CD4-positive, alpha-beta T cell (primary cell): ENCODE data around the gene CBL. TPM values are rescaled to one million over a fixed set of nuclear protein-coding genes. Genes with fewer than 3 reads are reported as not detected.
A peak's percentile ranks its signal among the peaks of the same experiment; 100 is the strongest.

Experiments used
- ATAC-seq: fragments of 200-7000 bp; cut with Tn5 transposase; one replicate; pipeline ENCODE4 v1.10.0; 2022; ENCODE audit warnings: mild to moderate bottlenecking; ENCODE audit not compliant: poor library complexity
- CTCF ChIA-PET: fragments of 350-600 bp; sonication (Branson Sonifier 250); formaldehyde crosslinking; loops from one replicate; lab custom pipeline; 2021; ENCODE audit warnings: antibody characterized with exemption, inconsistent platforms; lab: Charles Lee
- POLR2A ChIA-PET: fragments of 350-600 bp; sonication (Branson Sonifier 250); formaldehyde crosslinking; loops from one replicate; lab custom pipeline; 2021; ENCODE audit warnings: antibody characterized with exemption, inconsistent platforms; lab: Charles Lee
- DNase-seq, 14 experiments: peaks; one replicate each; pipeline ENCODE4 v3.0.0-alpha.2; 2013 to 2020; ENCODE audit warnings: mixed read lengths in 2 of 14
- H3K27ac ChIP-seq, 2 donors: one replicate each; pipeline versions ENCODE4 v1.5.1 to v1.7.0; 2013; ENCODE audit warnings: low read length in 2 of 2, low read depth in 1 of 2, mild to moderate bottlenecking in 1 of 2
- H3K27me3 ChIP-seq, 2 experiments: 1 replicate in 1 of 2; 2 replicates in 1 of 2; pipeline versions ENCODE4 v1.6.1 to v1.7.0; 2013; ENCODE audit warnings: low read length in 2 of 2, control low read depth in 1 of 2, mild to moderate bottlenecking in 1 of 2, moderate library complexity in 1 of 2; ENCODE audit not compliant: insufficient read depth in 2 of 2, control insufficient read depth in 1 of 2
- H3K36me3 ChIP-seq: one replicate; pipeline ENCODE4 v1.6.1; 2013; ENCODE audit warnings: low read length, control low read depth; ENCODE audit not compliant: insufficient read depth
- H3K4me1 ChIP-seq: one replicate; pipeline ENCODE4 v1.6.1; 2013; ENCODE audit warnings: low read length, control low read depth; ENCODE audit not compliant: insufficient read depth
- H3K4me3 ChIP-seq: one replicate; pipeline ENCODE4 v1.5.1; 2013; ENCODE audit warnings: mild to moderate bottlenecking, low read length, moderate library complexity
- H3K9me3 ChIP-seq, 2 experiments: 1 replicate in 1 of 2; 2 replicates in 1 of 2; pipeline versions ENCODE4 v1.6.1 to v1.7.0; 2013; ENCODE audit warnings: low read length in 2 of 2, mild to moderate bottlenecking in 2 of 2, control low read depth in 1 of 2, moderate library complexity in 1 of 2; ENCODE audit not compliant: control insufficient read depth in 1 of 2, insufficient read depth in 1 of 2
- H3K27ac Mint-ChIP-seq: one replicate; pipeline ENCODE4 v1.8.0; 2020; ENCODE audit warnings: mixed read lengths
- H3K27me3 Mint-ChIP-seq: one replicate; pipeline ENCODE4 v1.8.0; 2021; ENCODE audit warnings: mixed read lengths
- H3K36me3 Mint-ChIP-seq: one replicate; pipeline ENCODE4 v1.8.0; 2021; ENCODE audit warnings: low read depth, mixed read lengths
- H3K4me1 Mint-ChIP-seq: one replicate; pipeline ENCODE4 v1.8.0; 2021; ENCODE audit warnings: low read depth, mixed read lengths
- H3K4me3 Mint-ChIP-seq: one replicate; pipeline ENCODE4 v1.8.0; 2020; ENCODE audit warnings: mild to moderate bottlenecking, mixed read lengths
- H3K9me3 Mint-ChIP-seq: one replicate; pipeline ENCODE4 v1.8.0; 2020; ENCODE audit warnings: mixed read lengths
- intact Hi-C, 2 experiments: fragments of 100-400 bp; cut with DNase I in 1 of 2; cut with micrococcal nuclease in 1 of 2; formaldehyde crosslinking; loops; one replicate each; pipeline versions ENCODE4 v1.15.1 to v1.9.0; 2023 to 2025; cut with DNase I, micrococcal nuclease
- total RNA-seq, 174 experiments: library from RNA in 2 of 174; stranded (reverse) in 2 of 174; gene quantifications; one replicate each; pipeline ENCODE4 v1.2.3 and lab custom pipeline; 2021 to 2026
- TF ChIP-seq, protein P1 (sequence below): fragments of 200-600 bp; IDR thresholded peaks from one replicate; pipeline ENCODE4 v1.8.0; 2022; ENCODE audit warnings: antibody characterized with exemption, mild to moderate bottlenecking

The CBL gene
- total RNA-seq, 2 experiments from 2014 or later = 19.5 to 20.8 TPM

DNA sequence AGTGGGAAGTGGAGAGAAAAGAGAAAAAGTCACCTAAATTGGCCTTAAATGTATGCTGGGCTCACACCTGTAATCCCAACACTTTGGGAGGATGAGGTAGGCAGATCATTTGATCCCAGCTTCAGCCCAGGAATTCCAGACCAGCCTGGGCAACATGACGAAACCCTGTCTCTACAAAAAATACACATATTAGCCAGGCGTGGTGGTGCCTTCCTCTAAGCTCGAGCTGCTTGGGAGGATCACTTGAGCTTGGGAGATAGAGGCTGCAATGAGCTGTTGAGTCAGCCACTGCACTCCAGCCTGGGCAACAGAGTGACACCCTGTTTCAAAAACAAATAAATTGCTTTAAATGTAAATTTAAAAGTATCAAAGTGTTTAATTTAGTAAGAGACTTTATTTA, 3.9 kb downstream of the CBL start:
- H3K4me3 ChIP-seq = no peak overlapping the region
- peak overlapping the region; percentile 46 for H3K4me3 Mint-ChIP-seq
- H3K9me3 Mint-ChIP-seq = no peaks in the 10 kb centered on the region
- H3K27me3 Mint-ChIP-seq = no peaks in the 10 kb centered on the region
- CTCF ChIA-PET = interaction anchor here (0.7 to 1.3 kb wide), 2 partner anchors 14 to 53 kb away, joined by 3 to 7 read pairs; no protein-coding TSS in a partner anchor
- TF ChIP-seq, protein P1, sequence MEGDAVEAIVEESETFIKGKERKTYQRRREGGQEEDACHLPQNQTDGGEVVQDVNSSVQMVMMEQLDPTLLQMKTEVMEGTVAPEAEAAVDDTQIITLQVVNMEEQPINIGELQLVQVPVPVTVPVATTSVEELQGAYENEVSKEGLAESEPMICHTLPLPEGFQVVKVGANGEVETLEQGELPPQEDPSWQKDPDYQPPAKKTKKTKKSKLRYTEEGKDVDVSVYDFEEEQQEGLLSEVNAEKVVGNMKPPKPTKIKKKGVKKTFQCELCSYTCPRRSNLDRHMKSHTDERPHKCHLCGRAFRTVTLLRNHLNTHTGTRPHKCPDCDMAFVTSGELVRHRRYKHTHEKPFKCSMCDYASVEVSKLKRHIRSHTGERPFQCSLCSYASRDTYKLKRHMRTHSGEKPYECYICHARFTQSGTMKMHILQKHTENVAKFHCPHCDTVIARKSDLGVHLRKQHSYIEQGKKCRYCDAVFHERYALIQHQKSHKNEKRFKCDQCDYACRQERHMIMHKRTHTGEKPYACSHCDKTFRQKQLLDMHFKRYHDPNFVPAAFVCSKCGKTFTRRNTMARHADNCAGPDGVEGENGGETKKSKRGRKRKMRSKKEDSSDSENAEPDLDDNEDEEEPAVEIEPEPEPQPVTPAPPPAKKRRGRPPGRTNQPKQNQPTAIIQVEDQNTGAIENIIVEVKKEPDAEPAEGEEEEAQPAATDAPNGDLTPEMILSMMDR = no peak
- H3K4me1 ChIP-seq = peaks cover 46% of the 10 kb centered on the region
- intact Hi-C loops = no loop called here
- H3K9me3 ChIP-seq = no peaks in the 10 kb centered on the region
- peaks cover 17% of the 10 kb centered on the region for H3K36me3 Mint-ChIP-seq
- peaks cover 58% of the 10 kb centered on the region for H3K4me1 Mint-ChIP-seq
- POLR2A ChIA-PET = interaction anchor here (0.7 to 0.9 kb wide), 2 partner anchors 58 to 1222 kb away, joined by 3 to 7 read pairs; no protein-coding TSS in a partner anchor
- H3K36me3 ChIP-seq = no peaks in the 10 kb centered on the region
- ATAC-seq (no peak), DNase-seq (no peak)
- H3K27ac Mint-ChIP-seq = peak overlapping the region; percentile 50
- H3K27ac ChIP-seq = no peak overlapping the region
- H3K27me3 ChIP-seq = no peaks in the 10 kb centered on the region

- ATAC-seq (peak; percentile 32), DNase-seq (peak in 1 of 14 experiments; percentile 11)
- H3K4me3 Mint-ChIP-seq = no peak overlapping the region
- H3K27ac Mint-ChIP-seq = peak overlapping the region; percentile 31
- H3K36me3 ChIP-seq = peaks cover 4% of the 10 kb centered on the region
- no peaks in the 10 kb centered on the region for H3K27me3 ChIP-seq
- H3K9me3 Mint-ChIP-seq = no peaks in the 10 kb centered on the region
- CTCF ChIA-PET = interaction anchor here (1.8 kb wide), 1 partner anchor 66 kb away, joined by 5 read pairs; no protein-coding TSS in a partner anchor
- peaks cover 12% of the 10 kb centered on the region for H3K36me3 Mint-ChIP-seq
- no peaks in the 10 kb centered on the region for H3K9me3 ChIP-seq
- POLR2A ChIA-PET = no interaction called here
- peaks cover 34% of the 10 kb centered on the region for H3K4me1 ChIP-seq
- H3K27me3 Mint-ChIP-seq = no peaks in the 10 kb centered on the region
- no peak overlapping the region for H3K27ac ChIP-seq
- no peak overlapping the region for H3K4me3 ChIP-seq
- H3K4me1 Mint-ChIP-seq = peaks cover 64% of the 10 kb centered on the region
- intact Hi-C loops = no loop called here
- TF ChIP-seq, protein P1 = no peak
These were observed 12.2 kb downstream of the CBL start for GRCh38 chr11:119218141-119218878.

DNA sequence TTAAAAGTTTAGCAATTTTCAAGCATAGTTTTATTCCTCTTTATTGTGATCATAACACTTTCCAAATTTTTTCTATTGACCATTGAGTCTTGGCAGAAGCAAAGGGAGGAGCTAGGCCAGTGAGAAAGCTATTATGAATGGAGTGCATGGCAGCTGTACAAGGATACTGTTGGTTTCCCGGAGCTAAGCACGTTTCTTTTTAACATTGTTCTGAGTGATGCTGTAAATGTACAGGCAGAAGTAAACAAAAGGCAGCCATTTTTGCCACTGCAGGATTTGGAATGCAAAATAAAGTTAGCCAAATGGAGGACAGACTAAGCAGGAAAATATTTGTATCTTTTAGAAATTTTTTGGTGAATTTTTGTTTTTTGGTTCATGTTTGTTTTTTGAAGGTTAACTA, 16.2 kb downstream of the CBL start:
- TF ChIP-seq, protein P1 = no peak
- ATAC-seq (peak; percentile 34), DNase-seq (no peak)
- H3K27me3 ChIP-seq = no peaks in the 10 kb centered on the region
- CTCF ChIA-PET = interaction anchor here (0.8 to 1.0 kb wide), 4 partner anchors 11 to 52 kb away, joined by 3 to 5 read pairs (median 3); partner anchors contain the start of gene CBL
- no peaks in the 10 kb centered on the region for H3K36me3 ChIP-seq
- Mint-ChIP-seq H3K4me1 (peaks cover 71% of the 10 kb centered on the region), H3K27me3 (no peaks in the 10 kb centered on the region), H3K4me3 (no peak overlapping the region), H3K9me3 (no peaks in the 10 kb centered on the region), H3K36me3 (peaks cover 22% of the 10 kb centered on the region), H3K27ac (peak overlapping the region; percentile 75)
- intact Hi-C loops = no loop called here
- H3K4me3 ChIP-seq = no peak overlapping the region
- POLR2A ChIA-PET = interaction anchor here (0.6 to 2.1 kb wide), 5 partner anchors 14 to 44 kb away, joined by 3 to 10 read pairs (median 3); partner anchors contain the start of gene CBL
- peaks cover 38% of the 10 kb centered on the region for H3K4me1 ChIP-seq
- H3K27ac ChIP-seq = no peak overlapping the region
- no peaks in the 10 kb centered on the region for H3K9me3 ChIP-seq
